GM08714 (cell line): ENCODE data around the gene DCTD.

Source experiments
- H3K4me3 ChIP-seq: fragments of 200-500 bp; sonication (Bioruptor generic); 2 replicates; pipeline ENCODE4 v1.5.1; 2014; ENCODE audit warnings: mild to moderate bottlenecking, low read length, inconsistent platforms
- ZNF274 ChIP-seq: IDR thresholded peaks from 2 replicates; pipeline ENCODE4 v1.6.1; 2012; ENCODE audit warnings: mild to moderate bottlenecking, low read depth, low read length

DCTD gene

GRCh38 chr4:182856862-182857261 is 60.3 kb downstream of the DCTD start:
- TF ChIP-seq ZNF274, result no peak

DNA sequence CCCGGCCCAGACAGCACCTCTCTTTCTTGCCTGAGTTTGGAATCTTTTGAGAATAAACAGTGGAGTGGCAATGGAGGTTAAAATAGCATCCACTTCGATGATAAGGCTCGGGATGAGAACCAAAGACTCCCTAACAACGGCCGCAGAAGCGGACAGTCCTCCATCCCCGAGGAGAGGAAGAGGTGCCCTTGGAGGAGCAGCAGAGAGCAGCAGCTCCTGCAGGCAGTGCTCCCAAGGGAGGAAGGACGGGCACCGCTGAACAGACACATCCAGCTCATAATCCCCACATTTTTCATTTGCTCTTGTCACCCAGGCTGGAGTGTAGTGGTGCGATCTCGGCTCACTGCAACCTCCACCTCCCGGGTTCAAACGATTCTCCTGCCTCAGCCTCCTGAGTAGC is 61.3 kb downstream of the DCTD start:
- no peak for TF ChIP-seq ZNF274

More at GRCh38 chr4:182856862-182857261, 60.3 kb downstream of the DCTD start:
- H3K4me3 ChIP-seq, result no peak overlapping the region

GRCh38 chr4:182855312-182855711 is 61.9 kb downstream of the DCTD start:
- H3K4me3 ChIP-seq, result no peak overlapping the region
- TF ChIP-seq ZNF274, result no peak

More for the DNA sequence above, 61.3 kb downstream of the DCTD start:
- no peak overlapping the region for H3K4me3 ChIP-seq

GRCh38 chr4:182854466-182854865 is 62.7 kb downstream of the DCTD start:
- TF ChIP-seq ZNF274, result no peak
- no peak overlapping the region for H3K4me3 ChIP-seq

DNA sequence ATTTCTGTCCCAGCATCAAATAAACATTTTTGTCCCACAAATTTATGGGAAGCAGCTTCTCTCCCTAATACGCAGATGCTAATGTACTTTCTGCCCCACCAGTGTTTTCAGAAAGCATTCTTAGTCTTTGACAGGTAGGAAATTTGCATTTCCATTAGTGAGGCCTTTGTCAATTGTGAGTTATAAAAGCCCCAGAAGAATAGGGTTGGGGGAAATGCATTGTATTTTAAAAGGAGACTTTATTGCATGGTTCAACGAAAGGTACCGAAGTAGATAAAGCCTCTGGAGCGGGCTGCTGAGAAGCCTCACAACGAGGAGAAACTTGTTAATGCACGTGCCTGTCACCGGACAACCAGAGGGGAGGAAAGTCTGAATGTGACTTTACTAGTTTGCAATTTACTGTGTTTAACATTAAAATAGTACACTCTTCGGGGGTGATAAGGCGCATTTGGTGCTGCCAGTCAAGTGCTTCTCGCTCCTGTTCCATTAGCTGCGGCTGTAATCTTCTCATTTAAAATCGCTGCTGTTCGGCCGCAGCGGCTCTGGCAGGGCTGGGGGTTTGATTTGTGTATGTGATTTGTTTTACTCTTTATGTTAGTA is 63.4 kb downstream of the DCTD start:
- H3K4me3 ChIP-seq, result no peak overlapping the region
- TF ChIP-seq ZNF274, result no peak

GRCh38 chr4:182848685-182849084 is 68.5 kb downstream of the DCTD start:
- TF ChIP-seq ZNF274, result no peak
- no peak overlapping the region for H3K4me3 ChIP-seq

DNA sequence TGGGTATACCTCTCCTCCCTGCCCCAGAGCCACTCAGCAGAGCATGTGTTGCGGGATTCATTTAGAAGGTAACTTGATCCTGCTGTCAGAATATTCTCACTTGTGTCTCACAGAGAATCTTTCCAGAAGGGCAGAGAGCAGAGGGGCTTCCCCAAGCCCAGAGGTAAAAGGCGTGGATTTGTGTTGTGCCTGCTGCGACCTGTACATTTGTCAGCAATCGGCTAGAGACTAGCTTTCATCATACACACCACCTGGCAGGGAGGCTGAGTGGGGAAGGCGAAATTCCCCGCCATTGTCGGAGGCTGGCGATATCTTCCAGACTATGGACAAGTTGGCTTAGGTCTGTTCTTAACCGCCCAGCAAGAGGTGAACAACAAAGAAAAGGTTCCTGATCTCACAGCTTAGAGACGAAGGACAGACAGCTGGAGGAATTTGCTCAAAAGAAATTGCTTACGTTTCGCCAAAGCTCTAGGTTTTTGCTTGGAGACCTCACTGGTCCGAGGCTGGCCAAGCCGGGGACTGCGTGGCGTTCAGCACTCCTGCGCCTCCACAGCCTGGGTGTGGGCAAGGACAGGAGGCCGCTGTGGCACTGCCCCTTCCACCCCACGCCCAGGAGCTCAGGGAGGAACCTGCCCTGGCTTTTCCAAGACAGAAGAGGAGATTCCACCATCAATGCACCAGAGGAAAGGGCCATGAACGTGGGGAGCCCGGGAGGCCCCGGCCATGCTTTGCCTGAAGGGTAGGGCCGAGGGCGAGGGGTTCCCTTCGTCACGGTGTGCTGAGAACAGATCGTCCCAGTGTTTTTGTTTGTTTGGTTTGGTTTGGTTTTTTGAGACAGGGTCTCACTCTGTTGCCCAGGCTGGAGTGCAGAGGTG is 69.4 kb downstream of the DCTD start:
- TF ChIP-seq ZNF274, result no peak

GRCh38 chr4:182846036-182846435 is 71.2 kb downstream of the DCTD start:
- no peak overlapping the region for H3K4me3 ChIP-seq
- TF ChIP-seq ZNF274, result no peak

More for the DNA sequence above, 69.4 kb downstream of the DCTD start:
- no peak overlapping the region for H3K4me3 ChIP-seq

DNA sequence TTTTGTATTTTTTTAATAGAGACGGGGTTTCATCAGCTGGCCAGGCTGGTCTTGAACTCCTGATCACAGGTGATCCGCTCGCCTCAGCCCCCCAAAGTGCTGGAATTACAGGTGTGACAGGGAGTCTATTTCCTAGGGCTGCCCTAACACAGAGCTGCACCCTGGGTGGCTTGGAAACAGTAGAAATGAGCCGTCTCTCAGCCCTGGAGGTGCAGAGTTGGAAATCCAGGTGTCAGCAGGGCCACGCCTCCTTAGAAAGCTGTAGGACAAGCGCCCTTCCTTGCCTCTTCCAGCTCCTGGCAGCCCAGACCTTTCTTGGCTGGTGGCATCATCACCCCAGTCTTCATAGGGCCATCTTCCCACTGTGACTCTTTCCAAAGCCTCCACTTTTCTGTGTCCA is 71.6 kb downstream of the DCTD start:
- TF ChIP-seq ZNF274, result no peak
- no peak overlapping the region for H3K4me3 ChIP-seq

- TF ChIP-seq ZNF274, result no peak
- H3K4me3 ChIP-seq, result no peak overlapping the region
Observed at GRCh38 chr4:182843808-182844325, 73.3 kb downstream of the DCTD start.

- no peak overlapping the region for H3K4me3 ChIP-seq
- TF ChIP-seq ZNF274, result no peak
Observed at GRCh38 chr4:182842759-182843390, 74.3 kb downstream of the DCTD start.

GRCh38 chr4:182842104-182842600 is 75.0 kb downstream of the DCTD start:
- no peak for TF ChIP-seq ZNF274
- H3K4me3 ChIP-seq, result no peak overlapping the region

DNA sequence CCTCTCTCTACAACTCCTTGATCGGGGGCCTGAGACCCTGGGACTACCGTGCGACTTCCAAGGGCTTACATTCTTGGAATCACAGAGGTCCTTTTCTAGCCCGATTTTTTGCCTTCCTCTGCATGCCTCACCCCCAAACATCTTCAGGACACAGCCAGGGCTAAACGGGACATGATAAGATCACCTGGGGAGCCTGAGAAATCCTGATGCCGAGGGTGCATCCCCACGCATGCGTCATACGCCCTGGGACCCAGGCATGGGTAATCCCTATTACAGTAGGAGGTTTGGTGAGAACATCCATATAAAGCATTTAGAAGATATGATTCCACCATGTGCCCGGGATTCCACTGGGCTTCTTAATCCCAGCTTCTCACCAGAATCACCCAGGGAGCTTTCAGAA is 77.1 kb downstream of the DCTD start:
- H3K4me3 ChIP-seq, result no peak overlapping the region
- TF ChIP-seq ZNF274, result no peak
